ENCODE results near the gene RASAL3.

DNA sequence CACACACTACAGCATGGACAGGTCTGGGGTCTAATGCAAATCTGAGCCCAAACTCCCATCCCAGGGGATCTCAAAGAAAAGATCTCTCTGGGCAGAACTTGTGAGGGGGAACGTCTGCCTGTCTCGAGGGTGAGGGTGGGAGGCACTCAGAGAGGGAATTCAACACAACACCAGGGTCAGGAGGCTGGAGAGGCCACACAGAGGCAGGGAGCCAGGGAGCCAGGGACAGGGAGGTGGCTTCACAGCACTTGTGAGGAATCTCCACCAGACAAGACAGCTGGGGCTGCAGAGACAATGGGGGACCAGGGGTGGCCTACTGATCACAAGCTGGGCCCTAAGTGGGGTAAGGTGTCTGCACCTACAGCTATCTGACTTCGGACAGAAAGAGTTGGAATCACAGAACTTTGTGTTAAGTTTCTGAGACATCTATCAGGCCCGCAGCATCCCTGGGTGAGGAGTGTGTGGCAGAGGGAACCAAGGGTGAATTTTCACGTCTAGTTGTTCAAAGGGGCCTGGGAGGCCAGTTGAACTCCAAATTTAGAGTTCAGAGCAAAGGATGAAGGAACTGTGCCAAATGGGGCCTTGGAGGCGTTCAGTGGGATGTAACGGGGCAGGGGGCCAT lies 32.8 kb downstream of the RASAL3 start:
- TF ChIP-seq, protein P1, sequence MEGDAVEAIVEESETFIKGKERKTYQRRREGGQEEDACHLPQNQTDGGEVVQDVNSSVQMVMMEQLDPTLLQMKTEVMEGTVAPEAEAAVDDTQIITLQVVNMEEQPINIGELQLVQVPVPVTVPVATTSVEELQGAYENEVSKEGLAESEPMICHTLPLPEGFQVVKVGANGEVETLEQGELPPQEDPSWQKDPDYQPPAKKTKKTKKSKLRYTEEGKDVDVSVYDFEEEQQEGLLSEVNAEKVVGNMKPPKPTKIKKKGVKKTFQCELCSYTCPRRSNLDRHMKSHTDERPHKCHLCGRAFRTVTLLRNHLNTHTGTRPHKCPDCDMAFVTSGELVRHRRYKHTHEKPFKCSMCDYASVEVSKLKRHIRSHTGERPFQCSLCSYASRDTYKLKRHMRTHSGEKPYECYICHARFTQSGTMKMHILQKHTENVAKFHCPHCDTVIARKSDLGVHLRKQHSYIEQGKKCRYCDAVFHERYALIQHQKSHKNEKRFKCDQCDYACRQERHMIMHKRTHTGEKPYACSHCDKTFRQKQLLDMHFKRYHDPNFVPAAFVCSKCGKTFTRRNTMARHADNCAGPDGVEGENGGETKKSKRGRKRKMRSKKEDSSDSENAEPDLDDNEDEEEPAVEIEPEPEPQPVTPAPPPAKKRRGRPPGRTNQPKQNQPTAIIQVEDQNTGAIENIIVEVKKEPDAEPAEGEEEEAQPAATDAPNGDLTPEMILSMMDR (IDR thresholded peaks at IDR 0.05): no peak
- TF ChIP-seq POLR2A (IDR thresholded peaks at IDR 0.05): no peak
- no peak for TF ChIP-seq POLR2AphosphoS5 (IDR thresholded peaks at IDR 0.05)
